GM12878 (cell line): Measurements from ENCODE around the gene SEC62. TPM values are rescaled to one million over a fixed set of nuclear protein-coding genes. Genes with fewer than 3 reads are reported as not detected.

Experiments
- BACH1 ChIP-seq: fragments of 450-650 bp; IDR thresholded peaks from 2 replicates; pipeline ENCODE4 v1.6.1; 2017; ENCODE audit warnings: mild to moderate bottlenecking, borderline replicate concordance
- CBX3 ChIP-seq: fragments of 200-600 bp; sonication (generic); IDR thresholded peaks from 2 replicates; pipeline ENCODE4 v1.6.1; 2016; ENCODE audit warnings: low read depth, borderline replicate concordance
- CHD2 ChIP-seq: IDR thresholded peaks from 2 replicates; pipeline ENCODE4 v1.6.1; 2011; ENCODE audit warnings: low read depth, low read length, improper control_type of control experiment, borderline replicate concordance
- CHD4 ChIP-seq: fragments of 200-600 bp; sonication (generic); IDR thresholded peaks from 2 replicates; pipeline ENCODE4 v1.6.1; 2016; ENCODE audit warnings: mild to moderate bottlenecking
- CREB1 ChIP-seq: IDR thresholded peaks from 2 replicates; pipeline ENCODE4 v1.6.1; 2012; ENCODE audit warnings: low read depth, mild to moderate bottlenecking, inconsistent platforms
- EED ChIP-seq: sonication (generic); IDR thresholded peaks from 2 replicates; pipeline ENCODE4 v1.6.1; 2016; ENCODE audit warnings: antibody characterized with exemption, low read depth
- FOXK2 ChIP-seq: fragments of 450-650 bp; IDR thresholded peaks from 2 replicates; pipeline ENCODE4 v1.6.1; 2017; ENCODE audit warnings: mild to moderate bottlenecking, moderate library complexity
- GATAD2B ChIP-seq: fragments of 450-650 bp; conservative IDR thresholded peaks from 2 replicates; pipeline ENCODE4 v1.6.1; 2017; ENCODE audit warnings: low read depth, mild to moderate bottlenecking, moderate library complexity
- JUNB ChIP-seq: IDR thresholded peaks from 2 replicates; pipeline ENCODE4 v1.6.1; 2016; ENCODE audit warnings: antibody characterized with exemption, mild to moderate bottlenecking
- KLF5 ChIP-seq: fragments of 450-650 bp; IDR thresholded peaks from 2 replicates; pipeline ENCODE4 v1.6.1; 2014; ENCODE audit warnings: mild to moderate bottlenecking; ENCODE audit not compliant: partially characterized antibody
- NFYA ChIP-seq: IDR thresholded peaks from 2 replicates; pipeline ENCODE4 v1.6.1; 2011; ENCODE audit warnings: low read depth, mild to moderate bottlenecking, low read length, improper control_type of control experiment, borderline replicate concordance
- PRDM15 ChIP-seq: fragments of 450-650 bp; formaldehyde crosslinking; IDR thresholded peaks from 2 replicates; pipeline ENCODE4 v1.4.0; 2020; ENCODE audit warnings: mild to moderate bottlenecking, moderate library complexity
- SKIL ChIP-seq: fragments of 450-650 bp; IDR thresholded peaks from 2 replicates; pipeline ENCODE4 v1.6.1; 2017; ENCODE audit warnings: mild to moderate bottlenecking, low read depth, inconsistent platforms; ENCODE audit not compliant: poor library complexity, severe bottlenecking
- TBL1XR1 ChIP-seq: IDR thresholded peaks from 2 replicates; pipeline ENCODE4 v1.6.1; 2012; ENCODE audit warnings: low read depth, low read length, improper control_type of control experiment
- USF2 ChIP-seq: IDR thresholded peaks from 2 replicates; pipeline ENCODE4 v1.6.1; 2011; ENCODE audit warnings: low read depth, low read length, improper control_type of control experiment, borderline replicate concordance
- YBX1 ChIP-seq: fragments of 450-650 bp; IDR thresholded peaks from 2 replicates; pipeline ENCODE4 v1.6.1; 2016; ENCODE audit warnings: antibody characterized with exemption
- ZNF274 ChIP-seq: IDR thresholded peaks from one replicate; pipeline ENCODE4 v1.8.0; 2011; ENCODE audit not compliant: insufficient read length, insufficient read depth
- ZNF592 ChIP-seq: fragments of 450-650 bp; IDR thresholded peaks from 2 replicates; pipeline ENCODE4 v1.6.1; 2017; ENCODE audit warnings: mild to moderate bottlenecking, moderate library complexity
- ZZZ3 ChIP-seq: IDR thresholded peaks from 2 replicates; pipeline ENCODE4 v1.6.1; 2011; ENCODE audit warnings: low read depth; ENCODE audit not compliant: control insufficient read depth, insufficient read length
- polyA plus RNA-seq, 11 experiments: library from polyadenylated mRNA; depleted of rRNA in 4 of 11; unstranded in 6 of 11; stranded (reverse) in 5 of 11; fragments of >200 nt; fragmentation: Nextera tagmentation in 4 of 11; fragmentation: Illumina TruSeq in 1 of 11; extraction: Ambion mirVana in 4 of 11; extraction: Trizol in 1 of 11; gene quantifications; 1 replicate in 1 of 11; 2 replicates in 10 of 11; pipeline versions ENCODE4 v1.2.1 to v1.2.3, GENCODE V29; 2011 to 2016; ENCODE audit warnings: inconsistent platforms in 2 of 11, missing spikeins in 2 of 11, low read depth in 1 of 11
- total RNA-seq, 4 experiments: library from RNA; depleted of rRNA in 3 of 4; stranded (reverse); fragments of >200 nt in 3 of 4; fragmentation: Illumina TruSeq in 1 of 4; extraction: Trizol in 1 of 4; gene quantifications; 2 replicates each; pipeline versions ENCODE4 v1.2.1 to v1.2.3, GENCODE V29; 2013 to 2021

SEC62 gene
- total and polyA plus RNA-seq, 10 of the 15 experiments (the other 5 are each of a cell fraction or from before 2014, with no cell fraction given): 25.6 to 270 (median 94.8) TPM

GRCh38 chr3:170037463-170038433, 71.1 kb downstream of the SEC62 start, which contains the start of gene GPR160 (continued):
- TF ChIP-seq CBX3 (no peak), PRDM15 (CRISPR knock-in tag) (no peak), SKIL (no peak), CHD2 (no peak), USF2 (no peak), TBL1XR1 (0 out of 2 replicates have a peak, but pooled peaks have one; percentile 18), NFYA (no peak), ZNF274 (no peak), GATAD2B (0 out of 2 replicates have a peak, but pooled peaks have one; percentile 55), YBX1 (no peak), CHD4 (no peak), ZZZ3 (no peak), EED (no peak), JUNB (no peak), ZNF592 (no peak), KLF5 (no peak), CREB1 (peak; percentile 49; the same call in 1 of the 2 replicates), FOXK2 (no peak), BACH1 (0 out of 2 replicates have a peak, but pooled peaks have one; percentile 13)
